HTERT RPE-1 (cell line): Measurements from ENCODE around the gene CPA4.
"Not testable (repeated sequence)": the region's sequence is repeated elsewhere in the genome, so short reads cannot be mapped to it uniquely, and the experiment has no call there.

Source experiments
- in situ Hi-C: fragments of 300-500 bp; cut with MboI; formaldehyde crosslinking; loops from 4 replicates; pipeline ENCODE4 v1.14.3; 2020; ENCODE audit warnings: low sequenced_read_pairs

Gene CPA4

DNA sequence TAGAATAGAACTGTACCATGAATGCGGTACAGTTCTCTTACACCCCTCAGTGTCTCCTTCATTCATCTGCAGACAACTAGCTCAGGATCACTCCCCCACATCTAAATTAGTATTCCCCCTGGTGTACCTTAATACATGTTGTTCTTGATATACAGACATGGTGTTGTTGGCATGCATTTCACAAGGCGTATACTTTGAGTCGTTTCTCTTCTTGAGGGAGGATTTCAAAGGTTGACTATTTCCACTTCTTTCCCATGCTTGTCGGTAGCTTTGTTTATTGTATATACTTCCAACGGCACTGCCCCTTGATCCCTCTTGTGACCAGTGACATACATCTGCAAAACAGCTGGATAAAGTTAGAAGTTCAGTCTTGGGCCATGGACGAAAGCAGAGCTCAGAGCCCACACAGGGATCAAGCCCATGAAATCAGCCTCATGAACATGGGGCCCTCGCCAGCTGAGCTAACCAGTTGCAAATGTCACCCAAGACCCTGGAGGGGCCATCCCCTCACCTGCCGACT is 8.6 kb downstream of the CPA4 start:
- in situ Hi-C loops = no loop called here

DNA sequence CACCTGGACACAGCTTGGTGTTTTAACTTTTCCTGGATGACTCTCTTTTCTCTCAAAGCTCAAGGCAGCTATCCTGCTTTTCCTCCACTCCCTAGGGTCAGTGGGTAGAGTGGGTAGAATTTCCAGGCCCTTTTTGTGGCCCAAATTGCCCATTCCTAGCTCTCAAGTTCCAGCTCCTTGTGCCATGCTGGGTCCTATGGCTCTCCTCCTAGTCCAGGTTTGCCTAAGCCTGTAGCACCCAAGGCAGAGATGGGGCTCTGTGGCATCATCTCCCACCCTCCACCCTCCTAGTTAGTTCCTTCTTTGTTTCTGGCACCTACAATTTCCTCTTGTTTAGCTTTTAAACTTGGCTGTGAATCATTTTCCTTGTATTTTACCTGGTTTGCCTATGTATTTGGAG is 9.7 kb downstream of the CPA4 start:
- in situ Hi-C loops = no loop called here

DNA sequence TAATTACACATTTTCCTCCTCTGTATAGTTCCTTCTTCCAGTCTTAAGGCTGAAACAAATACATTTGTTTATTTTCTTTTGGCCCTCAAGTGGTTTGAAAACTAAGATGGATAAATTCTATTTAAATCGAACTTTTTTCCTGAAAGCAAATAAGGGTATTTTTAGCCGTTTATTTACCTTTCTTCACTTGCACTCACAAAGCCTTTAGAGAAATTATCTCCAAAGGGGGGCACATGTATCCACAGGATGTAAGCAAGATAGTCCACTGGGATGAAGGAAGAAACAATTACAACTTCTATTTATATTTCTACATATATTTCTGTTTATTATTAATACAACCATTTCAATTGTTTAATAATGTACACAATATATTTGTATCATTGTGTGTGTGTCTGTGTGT is 10.2 kb downstream of the CPA4 start:
- in situ Hi-C loops = no loop called here

- in situ Hi-C loops = no loop called here
Observed at GRCh38 chr7:130303551-130303950, 10.6 kb downstream of the CPA4 start.

DNA sequence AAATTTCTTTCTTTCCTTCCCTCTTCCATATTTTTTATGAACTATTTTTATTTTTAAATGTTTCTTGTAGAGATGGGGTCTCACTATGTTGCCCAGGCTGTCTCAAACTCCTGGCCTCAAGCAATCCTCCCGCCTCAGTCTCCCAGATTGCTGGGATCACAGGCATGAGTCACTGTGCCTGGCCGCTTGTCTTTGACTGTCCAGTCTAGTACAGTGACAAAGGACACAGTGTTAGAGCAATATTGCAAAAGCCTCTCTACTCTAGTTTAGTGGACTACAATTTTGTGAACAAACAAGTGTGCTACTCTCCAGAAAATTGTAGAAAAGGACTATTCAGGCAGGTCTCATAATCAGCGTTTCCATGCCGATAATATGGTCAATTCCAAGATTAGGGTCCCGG is 11.0 kb downstream of the CPA4 start:
- in situ Hi-C loops = no loop called here

DNA sequence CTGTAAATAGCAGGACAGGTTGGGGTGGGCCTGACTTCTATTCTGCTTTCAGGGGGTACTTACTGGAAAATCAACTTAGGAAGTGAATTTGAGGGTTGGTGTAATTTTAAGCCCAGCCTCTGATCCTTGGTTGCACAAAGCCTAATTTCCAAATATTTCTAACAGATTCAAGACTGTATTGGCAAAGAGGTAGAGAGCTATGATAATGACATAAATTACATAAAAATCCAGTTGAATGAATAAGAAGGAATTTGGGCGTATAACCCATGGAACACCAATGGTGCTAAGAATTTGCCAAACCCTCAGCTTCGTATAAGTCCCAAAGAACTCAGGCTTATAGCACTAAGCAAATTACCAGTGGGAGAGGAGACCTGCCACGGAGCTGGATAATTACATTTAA is 11.9 kb downstream of the CPA4 start:
- in situ Hi-C loops = no loop called here

GRCh38 chr7:130305433-130306042 is 12.6 kb downstream of the CPA4 start:
- in situ Hi-C loops = no loop called here

DNA sequence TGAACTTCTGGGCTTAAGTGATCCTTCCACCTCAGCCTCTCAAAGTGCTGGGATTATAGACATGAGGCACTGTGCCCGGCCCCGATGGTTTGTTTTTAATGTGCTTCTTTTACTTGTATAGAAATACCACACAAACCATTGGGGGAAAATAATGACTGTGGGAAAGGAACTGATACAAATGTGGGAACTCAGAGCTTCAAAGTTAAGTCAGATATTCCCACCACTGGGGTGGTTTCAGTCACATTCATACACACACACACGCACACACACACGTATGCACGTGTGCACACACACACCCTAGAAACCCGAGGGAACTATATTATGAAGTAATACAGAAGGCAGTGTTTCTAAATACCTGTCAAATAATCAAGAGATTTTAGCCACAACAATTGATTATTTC is 17.0 kb downstream of the CPA4 start:
- in situ Hi-C loops = no loop called here

- in situ Hi-C loops = no loop called here
Observed at GRCh38 chr7:130314305-130314704, 21.3 kb downstream of the CPA4 start.

GRCh38 chr7:130319541-130319940 is 26.6 kb downstream of the CPA4 start:
- in situ Hi-C loops = no loop called here

- in situ Hi-C loops = not testable (repeated sequence)
Observed at GRCh38 chr7:130321542-130322229, 28.7 kb downstream of the CPA4 start.

DNA sequence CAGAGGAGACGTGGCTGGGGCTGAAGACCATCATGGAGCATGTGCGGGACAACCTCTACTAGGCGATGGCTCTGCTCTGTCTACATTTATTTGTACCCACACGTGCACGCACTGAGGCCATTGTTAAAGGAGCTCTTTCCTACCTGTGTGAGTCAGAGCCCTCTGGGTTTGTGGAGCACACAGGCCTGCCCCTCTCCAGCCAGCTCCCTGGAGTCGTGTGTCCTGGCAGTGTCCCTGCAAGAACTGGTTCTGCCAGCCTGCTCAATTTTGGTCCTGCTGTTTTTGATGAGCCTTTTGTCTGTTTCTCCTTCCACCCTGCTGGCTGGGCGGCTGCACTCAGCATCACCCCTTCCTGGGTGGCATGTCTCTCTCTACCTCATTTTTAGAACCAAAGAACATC is 29.7 kb downstream of the CPA4 start:
- in situ Hi-C loops = no loop called here

DNA sequence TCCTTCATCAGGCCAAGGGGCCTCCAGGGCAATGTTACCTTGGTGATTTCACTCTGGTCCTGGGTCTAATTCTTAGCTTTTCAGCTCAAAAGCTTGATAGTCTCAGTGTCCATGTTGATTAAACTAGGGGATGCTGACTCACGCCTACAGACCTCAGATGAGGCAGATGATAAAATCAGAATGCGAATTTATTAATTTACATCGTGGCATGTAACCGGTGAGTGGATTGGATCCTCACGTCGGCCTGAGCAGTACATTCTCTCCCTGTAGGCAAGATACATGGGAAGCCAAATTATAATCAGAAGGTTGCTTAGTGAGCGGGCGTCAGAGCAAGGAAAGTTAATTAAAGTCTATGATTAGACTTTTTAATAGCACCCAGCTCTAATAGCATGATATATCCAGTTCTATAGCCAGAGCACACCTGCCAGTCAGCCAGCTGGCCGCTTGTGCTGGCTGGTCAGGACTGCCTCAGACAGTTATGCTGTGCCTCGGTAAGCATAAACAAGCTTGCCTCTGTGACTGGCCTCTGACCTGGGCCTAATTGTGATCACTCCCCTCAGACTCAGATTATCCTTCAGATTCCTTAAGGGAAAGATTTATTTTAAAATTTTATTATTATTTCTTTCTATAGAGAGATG is 31.5 kb downstream of the CPA4 start:
- in situ Hi-C loops = no loop called here

- in situ Hi-C loops = no loop called here
Observed at GRCh38 chr7:130329681-130330080, 36.7 kb downstream of the CPA4 start.

DNA sequence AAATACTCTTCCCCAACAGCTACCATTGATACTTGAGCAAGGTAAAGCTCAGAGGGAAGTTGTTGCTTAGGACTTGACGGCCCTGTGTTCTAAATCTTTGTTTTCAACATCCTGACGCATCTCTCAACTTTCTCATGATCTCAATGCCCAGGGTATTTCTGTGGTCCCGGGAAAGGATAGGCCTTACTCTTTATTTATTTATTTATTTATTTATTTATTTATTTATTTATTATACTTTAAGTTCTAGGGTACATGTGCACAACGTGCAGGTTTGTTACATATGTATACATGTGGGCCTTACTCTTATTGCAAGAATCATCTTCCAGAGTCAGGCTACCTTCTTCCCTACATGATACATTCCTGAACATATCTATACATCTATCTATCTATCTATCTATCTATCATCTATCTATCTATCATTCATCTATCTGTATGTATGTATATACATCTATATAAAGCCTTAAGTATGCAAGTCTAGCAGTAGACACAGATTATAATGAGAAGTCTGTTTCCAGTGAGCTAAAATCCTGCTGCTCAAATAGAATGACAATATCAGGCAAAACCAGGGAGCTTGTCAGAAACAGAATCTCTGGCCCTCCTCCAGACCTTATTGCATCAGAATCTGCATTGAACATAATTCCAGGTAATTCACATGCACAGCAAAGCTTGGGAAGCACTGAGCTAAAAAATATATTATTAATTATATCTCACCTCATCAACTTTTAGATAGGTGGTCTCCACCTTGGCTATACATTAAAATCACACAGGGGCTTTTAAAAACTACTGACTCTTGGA is 39.5 kb downstream of the CPA4 start:
- in situ Hi-C loops = no loop called here

DNA sequence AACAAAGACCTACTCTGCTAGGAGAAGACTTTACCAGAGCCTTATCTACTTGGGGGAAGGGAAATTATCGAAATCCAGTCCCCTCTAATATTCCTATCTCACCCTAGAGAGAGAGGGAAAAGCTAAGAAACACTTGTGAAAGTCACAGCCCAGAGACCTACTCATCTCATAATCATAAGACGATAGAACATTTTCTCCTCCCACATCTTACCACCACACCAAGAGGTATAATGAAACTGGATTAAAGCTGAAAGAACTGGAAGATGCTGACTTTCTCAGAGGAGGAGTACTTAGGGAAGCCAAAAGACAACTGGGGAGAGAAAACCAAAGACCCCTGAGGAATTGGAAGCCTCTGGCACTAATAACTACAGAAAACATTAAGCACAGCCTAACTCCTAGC is 40.9 kb downstream of the CPA4 start:
- in situ Hi-C loops = no loop called here

DNA sequence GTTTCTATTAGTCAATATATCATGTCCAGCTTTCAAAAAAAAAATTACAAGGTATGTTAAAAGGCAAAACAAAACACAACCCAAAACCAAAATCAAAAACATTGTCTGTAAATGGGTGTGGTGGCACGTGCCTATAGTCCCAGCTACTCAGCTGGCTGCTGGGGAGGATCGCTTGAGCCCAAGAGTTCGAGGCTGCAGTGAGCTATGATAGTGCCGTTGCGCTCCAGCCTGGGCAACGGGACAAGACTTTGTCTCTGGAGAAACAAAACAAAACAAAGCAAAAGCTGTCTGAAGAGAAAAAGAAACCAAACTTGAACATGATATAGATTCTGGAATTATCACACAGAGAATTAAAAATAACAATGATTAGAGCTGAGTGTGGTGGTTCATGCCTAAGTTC is 41.3 kb downstream of the CPA4 start:
- in situ Hi-C loops = no loop called here

DNA sequence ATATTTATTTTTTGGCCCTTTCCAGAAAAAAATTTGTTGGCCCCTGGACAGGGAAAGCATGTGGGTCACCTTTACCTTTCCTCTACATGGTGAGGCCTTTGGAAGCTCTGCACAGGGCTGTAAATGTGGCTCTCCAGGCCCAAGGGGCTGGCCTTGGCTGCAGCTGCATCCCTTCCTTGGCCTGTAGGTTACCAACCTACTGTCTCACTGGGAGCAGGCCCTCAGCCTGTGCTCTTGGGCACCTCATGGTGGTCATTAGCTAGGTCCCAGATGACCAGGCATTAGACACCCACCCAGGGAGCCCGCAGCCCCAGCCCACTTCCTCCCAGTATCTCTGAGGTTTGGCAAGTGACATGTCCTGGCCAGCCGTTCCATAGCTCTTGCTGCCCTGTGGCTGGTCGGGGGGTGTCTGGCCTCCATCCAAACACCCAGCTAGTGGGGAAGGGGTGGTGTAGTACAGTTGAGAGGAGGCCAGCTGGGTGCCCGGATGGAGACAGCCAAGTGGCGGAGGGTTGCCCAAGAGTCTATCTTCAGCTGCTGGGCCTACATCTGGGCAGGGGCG is 44.5 kb downstream of the CPA4 start:
- in situ Hi-C loops = no loop called here

- in situ Hi-C loops = no loop called here
Observed at GRCh38 chr7:130338233-130338632, 45.3 kb downstream of the CPA4 start.

GRCh38 chr7:130341882-130342281 is 48.9 kb downstream of the CPA4 start:
- in situ Hi-C loops = no loop called here

DNA sequence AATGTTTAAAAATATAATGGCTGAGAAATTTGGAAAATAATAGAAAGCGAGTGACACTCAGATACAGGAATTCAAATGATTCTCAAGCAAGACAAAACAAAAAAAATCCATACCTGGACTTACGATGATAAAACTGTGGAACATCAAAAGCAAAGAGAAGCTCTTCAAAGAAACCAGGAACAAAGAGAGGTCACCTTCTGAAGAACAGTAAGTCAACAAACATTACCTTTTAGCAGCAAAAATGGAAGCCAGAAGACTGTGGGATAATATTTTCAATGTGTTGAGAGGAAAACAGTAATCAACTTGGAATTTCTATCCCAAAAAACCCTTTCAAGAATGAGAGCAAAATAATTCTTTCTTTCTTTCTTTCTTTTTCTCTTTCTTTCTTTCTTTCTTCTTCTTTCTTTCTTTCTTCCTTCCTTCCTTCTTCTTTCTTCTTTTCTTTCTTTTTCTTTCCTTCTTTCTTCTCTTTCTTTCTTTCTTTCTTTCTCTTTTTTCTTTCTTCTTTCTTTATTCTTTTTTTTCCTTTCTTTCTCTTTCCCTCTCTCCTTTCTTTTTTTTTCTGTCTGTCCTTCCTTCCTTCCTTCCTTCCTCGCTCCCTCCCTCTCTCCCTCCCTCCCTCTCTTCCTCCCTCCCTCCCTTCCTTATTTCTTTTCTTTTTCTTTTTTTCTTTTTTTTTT is 49.9 kb downstream of the CPA4 start:
- in situ Hi-C loops = no loop called here
